GM18498 (cell line): ENCODE data around the gene GPRC5B.

ENCODE experiments used
- ATAC-seq: cut with Tn5 transposase; IDR thresholded peaks from one replicate; pipeline ENCODE4 v1.9.1; 2021; ENCODE audit warnings: mild to moderate bottlenecking, moderate library complexity; ENCODE audit not compliant: unreplicated experiment

Gene GPRC5B

DNA sequence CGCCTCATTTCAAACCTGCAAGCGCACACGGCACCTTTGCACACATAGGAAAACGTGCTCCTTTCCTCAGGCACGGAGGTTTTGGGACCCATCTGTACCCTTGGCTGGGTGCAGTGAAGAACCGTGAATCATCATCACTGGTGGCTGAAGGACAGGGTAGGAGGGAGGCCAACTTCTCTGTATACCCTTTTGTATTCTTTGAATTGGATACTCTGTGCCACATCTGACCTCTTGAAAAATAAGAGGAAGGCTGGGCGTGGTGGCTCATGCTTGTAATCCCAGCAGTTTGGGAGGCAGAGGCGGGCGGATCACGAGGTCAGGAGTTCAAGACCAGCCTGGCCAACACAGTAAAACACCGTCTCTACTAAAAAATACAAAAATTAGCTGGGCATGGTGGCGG is 11.7 kb downstream of the GPRC5B start:
- ATAC-seq, result no peak

DNA sequence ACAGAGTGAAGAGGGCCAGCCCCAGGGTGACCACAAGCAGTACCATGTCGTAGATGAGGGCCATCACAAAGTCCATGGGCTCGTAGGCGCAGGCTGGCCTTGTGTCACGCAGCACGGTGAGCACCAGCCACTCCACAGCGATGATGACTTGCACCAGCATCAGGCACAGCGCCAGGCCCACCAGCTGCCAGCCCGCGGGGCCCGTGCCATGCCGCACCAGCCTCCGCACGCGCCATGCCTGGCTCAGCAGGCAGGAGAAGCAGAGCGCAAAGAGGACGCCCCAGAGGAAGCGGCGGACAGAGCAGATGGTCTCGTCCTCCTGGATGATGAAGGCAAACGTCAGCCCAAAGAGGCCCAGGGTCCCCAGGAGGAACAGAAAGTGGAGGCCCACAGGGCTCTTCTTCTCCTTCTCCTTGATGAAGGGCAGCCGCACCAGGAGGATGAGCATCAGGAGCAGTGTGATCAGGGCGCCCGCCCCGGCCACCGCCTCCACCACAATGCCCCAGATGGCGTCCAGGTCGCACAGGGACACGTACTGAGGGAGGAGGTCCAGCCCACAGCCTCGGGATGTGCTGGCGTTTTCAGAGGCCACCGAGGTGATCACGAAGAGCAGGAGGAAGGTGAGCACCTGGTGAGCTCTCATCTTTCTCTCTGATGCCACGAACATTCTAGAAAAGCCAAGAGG is 12.3 kb downstream of the GPRC5B start:
- ATAC-seq, result no peak

DNA sequence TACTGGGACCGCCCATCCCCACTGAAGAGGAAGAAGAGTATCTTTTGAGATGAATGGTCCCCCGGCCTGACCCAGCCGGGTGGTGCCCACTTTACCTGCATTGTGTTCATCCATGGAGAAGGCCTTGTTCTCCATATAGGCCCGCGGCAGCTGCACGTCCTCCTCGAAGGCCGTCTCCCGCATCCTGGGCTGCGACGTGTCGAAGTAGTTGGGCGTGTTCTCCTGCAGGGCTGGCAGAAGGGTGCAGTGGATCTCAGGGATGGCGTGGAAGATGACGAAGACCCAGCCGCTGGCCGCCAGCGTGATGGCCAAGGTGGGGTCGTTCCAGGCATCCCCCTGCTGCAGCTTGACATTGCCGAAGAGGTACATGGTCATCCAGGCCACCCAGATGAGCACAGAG is 12.9 kb downstream of the GPRC5B start:
- no peak for ATAC-seq

DNA sequence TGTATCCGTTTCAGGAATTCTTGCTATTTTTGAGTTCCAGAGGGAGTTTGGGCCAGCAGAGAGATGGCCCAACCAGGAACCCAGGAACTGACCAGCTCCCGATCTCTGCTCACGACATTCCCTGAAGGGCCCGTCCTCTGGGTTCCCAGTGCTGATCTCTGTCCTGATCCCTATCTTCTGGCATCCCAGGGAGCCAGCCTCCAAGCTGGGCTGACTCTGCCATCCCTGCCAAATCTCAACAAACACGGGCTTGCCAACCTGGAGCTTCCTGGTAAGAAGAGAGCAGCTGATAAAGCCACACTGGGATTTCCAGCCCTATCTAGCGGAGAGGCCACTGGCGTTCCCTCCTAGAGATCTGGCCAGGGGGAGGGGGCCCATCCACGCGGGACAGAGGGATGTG is 16.2 kb downstream of the GPRC5B start:
- ATAC-seq, result no peak

DNA sequence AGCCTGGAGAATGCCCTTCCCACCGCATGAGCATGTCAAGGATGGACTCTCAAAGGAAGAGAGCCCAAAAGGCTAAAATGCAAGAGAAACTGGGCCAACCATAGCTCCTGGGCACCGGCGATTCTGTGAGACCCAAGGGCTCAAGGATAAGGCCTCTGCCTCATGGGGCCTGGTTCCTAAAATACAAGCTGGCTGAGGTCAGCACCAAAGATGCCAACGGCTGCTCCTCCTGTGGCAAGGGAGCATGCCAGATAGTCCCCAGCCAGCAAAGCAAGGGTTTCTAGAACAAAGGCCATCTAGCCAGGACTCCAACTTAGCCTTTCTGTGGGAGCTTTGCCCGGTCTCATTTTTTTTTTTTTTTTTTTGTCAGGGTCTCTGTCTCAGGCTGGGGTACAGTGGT is 20.1 kb downstream of the GPRC5B start:
- no peak for ATAC-seq

DNA sequence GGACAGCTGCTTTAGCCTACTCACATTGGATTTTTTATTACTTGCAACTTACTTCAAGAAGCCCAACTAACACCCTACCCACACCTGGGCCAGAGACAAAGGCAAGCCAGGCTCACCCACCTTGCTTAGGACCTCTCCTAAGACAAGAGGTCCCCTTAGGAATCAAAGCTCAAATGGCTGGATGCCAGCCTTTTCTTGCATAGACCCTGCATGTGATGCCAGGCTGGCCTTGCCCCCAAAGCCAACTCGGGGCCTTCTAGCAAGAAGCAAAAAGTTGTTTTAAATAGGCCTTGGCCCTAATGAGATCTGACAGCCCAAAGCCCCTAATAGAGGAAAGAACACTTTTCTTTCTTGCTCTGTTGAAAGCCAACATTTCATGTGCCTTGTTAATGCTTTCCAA is 20.7 kb downstream of the GPRC5B start:
- no peak for ATAC-seq

DNA sequence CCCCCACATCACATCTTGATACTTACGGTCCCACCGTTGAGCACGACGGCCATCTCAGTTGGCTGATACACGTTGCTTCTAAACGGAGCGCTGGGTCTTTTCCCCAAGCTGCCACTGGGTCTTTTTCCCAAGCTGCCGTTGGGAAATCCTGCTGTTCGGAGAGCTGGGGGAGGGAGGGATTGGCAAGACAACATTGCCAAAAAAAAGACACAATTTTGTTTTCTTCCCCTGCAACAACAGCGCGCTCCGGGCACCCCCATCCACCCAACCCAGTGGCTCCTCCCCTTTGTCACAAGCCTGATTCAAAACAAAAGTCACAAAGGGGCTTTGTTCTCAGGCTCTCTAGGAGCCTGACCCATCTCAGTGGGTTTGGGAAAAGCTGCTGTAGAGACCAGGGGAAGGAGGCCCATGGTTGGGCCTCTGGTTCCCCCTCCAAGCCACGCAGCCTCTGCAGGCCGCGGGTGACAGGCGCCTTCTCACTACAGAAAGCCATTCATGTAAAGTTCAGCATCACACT is 22.8 kb downstream of the GPRC5B start:
- ATAC-seq, result no peak

DNA sequence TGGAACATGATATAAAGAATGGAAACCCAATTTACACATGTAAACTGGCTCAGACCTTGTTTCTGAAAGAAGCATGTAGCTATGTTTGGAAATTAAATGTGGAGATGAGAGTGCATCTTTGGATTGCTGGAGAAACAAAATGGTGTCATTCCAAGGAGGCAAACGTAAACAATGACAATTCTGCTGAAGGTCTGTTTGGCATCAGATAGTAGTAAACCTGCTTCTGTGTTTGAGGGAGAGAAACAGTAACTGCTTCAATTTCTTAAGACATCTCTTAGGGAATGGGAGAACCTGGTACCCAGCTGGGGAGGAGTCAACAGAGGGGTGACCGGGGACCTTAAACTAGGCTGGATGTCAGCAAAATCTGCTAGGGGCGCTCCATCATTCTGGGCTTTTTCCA is 23.5 kb downstream of the GPRC5B start:
- no peak for ATAC-seq

DNA sequence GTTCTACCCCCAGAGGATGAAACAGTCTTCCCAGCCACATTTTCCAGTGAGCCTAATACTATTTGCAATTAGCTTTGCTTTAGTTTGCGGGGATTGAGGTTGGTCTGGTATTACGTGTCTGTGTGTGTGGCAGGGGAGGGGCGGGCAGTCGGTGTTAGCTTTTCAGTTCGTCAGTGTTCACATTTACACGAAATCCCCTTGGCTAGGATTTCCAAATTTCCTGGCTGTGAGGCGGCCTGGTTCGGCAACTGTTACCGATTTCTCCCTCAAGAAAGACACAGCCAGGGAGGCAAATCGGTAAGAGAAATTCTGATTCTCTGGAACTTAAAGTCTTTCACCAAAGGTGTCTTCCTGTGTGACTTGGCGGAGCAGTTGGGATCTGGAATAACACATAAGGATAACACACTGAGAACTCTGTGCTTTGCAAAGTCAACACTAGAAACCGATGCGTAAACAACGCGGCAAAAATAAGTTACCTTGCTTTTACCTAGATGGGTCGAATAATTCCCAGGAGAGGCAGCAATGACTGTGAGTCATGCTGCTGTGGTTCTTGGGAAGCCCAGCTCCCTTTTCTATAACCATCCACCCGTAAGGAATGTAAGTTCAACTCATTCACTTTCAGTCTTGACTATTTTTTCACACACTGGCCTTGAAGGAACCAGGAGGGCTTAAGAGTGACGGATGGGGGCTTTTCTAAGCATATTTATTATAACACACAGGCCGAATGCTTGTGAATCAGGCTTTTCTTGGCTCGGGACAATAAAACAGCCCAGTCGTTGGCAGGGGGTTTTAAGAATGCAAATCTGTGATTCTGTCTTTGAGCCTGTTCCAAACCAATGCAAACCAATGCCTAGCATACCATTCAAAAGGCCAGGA is 24.2 kb downstream of the GPRC5B start:
- ATAC-seq, result no peak

DNA sequence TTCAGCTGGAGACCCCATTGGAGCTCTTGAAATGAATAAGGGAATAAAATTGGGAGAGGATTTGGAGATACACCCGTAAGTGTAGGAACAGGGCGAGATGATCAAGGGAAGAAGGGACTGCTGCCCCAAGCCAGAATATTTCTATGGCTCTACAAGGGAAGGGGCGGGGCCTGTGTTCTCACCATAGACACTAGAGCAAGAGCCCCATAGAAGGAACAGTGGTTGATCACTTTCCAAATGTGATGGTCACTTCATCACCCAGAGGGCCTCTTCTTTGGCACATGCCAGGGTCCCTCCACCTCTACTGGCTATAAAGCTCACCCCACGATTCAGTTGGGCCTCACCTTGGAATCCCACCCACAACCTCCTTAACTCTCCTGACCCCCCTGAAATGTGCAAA is 25.0 kb downstream of the GPRC5B start:
- ATAC-seq, result no peak

DNA sequence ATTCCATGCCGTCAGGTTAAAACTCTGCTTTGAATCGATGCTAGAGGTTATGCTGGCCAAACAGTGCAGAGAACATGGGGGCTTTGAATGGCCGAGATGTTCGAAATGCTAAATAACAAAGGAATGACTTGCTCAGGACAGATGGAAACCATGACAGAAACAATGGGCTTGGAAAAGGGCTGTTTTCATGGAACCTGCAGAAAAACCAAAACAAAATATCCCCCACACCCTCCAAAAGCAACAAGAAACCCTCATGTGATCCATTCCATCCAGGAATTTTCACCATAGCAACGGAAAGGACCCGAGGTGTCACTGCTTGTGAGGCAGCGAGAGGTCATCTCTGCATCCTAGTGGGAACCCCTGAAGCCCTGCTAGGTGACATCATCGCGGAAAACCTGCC is 25.5 kb downstream of the GPRC5B start:
- no peak for ATAC-seq

DNA sequence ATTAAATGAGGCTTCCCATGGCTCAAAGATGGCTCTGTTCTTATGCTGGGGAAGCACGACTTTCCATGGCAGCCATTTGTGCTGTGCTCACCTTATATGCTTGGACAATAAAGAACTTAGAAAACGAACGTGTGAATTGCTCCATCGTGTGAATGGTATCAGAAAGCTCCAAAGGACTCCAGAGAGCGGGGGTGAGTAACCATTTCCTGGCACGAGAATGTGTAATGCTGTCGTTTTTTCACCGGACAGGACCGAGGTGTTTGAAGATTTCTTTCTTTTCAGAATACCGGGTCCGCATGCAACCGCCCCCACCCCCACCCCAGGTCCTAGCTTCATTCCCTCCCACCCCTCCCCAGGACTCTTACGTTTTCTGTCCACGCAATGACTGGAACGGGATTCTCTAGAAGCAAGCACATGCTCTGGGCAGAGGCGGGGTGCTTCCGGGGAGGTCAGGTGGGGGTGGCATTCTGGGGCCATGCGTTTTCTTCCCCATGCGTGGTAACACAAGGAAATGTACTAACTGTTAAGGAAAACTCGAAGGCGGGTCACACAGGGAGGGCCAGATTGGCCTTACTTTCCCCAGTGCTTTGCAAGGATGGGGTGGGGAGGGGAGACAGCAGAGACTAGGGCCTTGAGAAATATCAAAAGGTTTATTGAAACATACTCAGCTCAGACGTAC is 26.2 kb downstream of the GPRC5B start:
- ATAC-seq, result no peak

DNA sequence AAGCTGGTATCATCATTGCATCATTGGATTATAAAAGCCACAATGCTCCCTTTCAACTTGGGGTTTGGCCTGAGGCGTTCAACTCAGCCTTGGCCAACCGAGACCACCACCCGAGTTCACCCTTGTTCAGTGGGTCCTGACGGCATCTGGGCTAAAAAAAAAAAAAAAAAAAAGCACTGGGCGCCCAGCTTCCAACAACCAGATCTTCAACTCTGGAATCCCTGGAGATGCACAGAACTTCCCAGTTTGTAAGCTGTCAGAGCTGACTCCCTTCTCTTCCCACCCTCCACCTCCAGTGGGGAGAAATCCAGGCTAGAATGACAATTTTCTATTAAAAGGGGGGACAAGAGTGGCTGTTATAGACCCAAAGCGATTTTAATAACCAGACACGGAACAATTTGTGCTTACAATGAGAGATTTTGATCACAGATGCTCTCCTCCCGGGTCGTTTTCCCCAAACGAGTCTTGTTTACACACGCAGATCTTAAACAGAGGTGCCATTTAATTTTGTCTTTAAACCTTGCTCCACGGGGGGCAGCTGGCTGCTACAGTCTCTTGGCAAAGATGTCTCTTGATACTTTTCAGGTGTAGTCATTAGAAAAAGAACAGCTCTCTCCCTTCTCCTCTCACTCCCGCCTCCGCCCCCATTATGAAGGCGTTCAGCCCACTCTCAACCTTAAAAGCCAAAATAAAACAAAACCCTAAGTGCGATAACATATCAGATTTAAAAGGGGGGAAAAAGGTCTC is 26.9 kb downstream of the GPRC5B start:
- ATAC-seq, result no peak

DNA sequence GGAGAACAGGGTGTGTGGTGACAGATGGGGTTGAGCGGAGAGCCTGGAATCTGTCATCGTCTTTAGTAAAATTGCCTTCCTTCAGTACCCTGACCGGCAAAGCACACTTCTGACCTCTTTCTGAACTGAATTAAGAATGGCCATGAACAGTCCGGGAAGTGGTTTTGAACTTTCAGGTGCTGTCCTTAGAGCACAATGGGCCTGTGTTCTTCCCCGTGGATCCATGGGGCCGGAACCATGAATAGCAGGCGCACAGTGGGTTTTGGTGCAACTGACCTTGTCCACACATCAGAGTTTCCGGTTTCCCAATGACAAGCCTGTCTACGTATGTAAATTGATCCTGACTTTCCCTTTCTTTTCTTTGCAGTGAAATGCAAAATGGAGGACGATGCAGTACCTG is 28.5 kb downstream of the GPRC5B start:
- no peak for ATAC-seq

DNA sequence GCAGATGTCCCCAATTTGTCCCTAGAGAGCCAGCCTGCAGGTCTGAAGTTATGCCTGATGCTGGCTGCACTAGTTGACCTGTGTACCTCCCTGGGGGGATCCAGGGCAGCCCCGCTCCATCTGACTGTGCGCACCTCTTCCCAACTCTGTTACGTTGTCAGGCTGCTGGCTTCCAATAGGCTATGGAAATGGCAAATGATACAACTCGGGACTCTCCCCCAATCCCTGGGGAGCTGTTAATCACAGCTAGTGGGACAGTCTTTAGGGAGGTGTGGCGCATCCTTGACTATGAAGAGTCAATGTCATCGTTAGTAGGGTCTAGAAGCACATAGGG is 30.1 kb downstream of the GPRC5B start:
- no peak for ATAC-seq

DNA sequence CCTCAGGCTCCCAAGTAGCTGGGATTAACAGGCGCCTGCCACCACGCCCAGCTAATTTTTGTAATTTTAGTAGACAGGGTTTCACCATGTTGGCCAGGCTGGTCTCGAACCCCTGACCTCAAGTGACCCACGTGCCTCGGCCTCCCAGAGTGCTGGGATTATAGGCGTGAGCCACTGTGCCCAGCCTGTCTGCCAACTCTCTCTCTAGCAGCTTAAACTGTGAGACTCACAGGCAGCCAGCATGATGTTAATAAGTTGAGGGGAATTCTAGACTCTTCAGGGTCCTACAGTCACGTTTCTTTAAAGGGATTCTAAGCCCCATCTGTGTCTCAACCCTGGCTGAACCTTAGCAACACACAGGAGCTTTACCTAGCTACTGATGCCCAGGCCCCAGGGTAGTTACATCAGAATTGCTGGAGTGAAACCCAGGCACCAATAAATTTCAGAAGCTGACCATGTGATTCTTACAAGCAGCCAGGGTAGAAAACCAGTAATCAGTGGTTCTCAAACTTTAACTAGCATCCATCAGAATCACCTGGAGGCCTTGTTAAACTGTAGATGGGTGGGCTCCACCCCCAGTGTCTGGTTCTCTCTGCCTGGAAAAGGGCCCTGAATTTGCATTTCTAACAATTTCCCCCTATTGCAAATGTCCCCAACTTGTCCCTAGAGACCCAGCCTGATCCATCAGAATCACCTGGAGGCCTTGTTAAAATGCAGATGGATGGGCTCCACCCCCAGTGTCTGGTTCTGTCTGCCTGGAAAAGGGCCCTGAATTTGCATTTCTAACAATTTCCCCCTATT is 30.7 kb downstream of the GPRC5B start:
- ATAC-seq, result no peak

DNA sequence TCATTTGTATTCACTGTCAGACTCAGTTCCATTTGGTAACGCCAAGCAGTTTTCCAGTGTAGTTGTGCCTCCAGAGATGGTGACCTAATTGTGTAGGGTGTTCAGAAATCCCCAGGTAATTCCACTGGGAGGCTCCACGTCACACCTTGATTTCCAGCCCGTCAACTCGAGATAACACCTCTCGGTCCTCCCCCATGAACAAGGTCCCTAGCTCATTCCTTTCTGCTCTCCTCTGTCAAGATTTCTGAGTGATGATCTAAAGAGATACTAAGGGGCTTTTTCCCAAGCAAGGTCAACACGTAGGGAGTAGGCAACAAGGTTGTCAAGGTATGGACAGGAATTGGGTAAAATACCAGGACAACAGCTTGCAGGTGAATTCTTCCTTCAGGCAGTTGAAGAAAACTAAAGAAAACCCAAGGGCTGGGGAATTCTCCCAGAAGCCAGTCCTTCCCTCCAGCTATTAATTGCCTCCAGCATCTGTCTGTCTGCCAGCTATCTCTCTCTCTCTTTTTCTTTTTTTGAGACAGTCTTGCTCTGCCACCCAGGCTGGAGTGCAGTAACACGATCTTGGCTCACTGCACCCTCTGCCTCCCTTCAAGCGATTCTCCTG is 31.4 kb downstream of the GPRC5B start:
- ATAC-seq, result no peak

DNA sequence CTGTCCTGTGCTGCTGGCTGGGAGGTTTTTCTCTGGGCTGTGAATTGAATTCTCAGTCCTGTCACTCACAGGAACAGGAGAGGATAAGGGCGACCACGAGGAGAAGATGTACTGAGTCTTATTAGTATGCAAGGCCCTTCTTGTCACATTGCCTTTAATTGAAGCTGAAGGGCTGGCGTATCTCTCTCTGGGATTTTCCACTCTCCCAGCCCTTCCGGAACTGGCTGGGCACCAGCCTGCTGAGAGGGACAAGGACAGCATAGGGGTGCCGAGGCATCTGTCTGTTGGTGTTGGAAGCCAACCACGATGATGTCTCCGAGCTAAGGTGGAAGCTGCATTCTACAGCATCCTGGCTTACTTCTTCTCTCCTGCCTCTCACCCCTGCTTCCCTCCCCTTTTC is 33.2 kb downstream of the GPRC5B start:
- ATAC-seq, result no peak

DNA sequence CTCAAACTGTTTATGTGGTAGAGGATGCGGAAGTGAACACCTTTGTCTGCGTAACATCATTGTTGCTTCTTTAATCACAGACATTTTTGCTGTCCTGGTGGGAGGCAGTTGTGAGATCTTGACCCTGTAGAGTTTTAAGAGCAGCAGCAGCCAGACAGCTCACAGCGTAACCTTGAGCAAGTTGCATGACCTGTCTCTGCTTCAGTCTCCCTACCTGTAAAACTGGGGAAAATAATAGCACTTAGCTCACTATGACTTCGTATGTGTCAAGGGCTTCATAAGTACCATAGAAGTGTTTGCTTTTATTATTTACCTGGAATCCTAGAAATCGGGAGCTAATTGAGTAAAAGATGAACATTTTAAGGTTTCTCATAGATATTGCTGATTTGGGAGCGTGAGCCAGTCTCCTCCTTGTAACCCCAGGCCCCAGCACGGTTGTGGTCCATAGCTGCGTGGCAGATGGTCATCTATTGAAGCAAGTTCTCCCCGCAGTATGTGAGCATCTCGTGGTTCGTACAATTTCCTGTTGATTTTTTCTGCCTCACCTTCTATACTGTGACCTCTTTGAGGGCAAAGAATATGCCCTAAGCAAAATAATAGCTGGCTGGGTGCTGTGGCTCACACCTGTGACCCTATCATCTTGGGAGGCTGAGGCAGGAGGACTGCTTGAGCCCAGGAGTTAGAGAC is 34.4 kb downstream of the GPRC5B start:
- no peak for ATAC-seq
